Common myeloid progenitor, CD34-positive (primary cell): ENCODE data around the gene KPTN.

Source experiments
- CTCF ChIA-PET: fragments of 350-600 bp; sonication (Branson Sonifier 250); formaldehyde crosslinking; loops from one replicate; lab custom pipeline; 2021; ENCODE audit warnings: antibody characterized with exemption; lab: Charles Lee
- POLR2A ChIA-PET: fragments of 350-600 bp; sonication (Branson Sonifier 250); formaldehyde crosslinking; loops from one replicate; lab custom pipeline; 2021; ENCODE audit warnings: antibody characterized with exemption; lab: Charles Lee
- DNase-seq, 3 donors: peaks; one replicate each; pipeline versions ENCODE4 v3.0.0 to v3.0.0-alpha.2; 2013
- H3K27ac ChIP-seq, 2 experiments: 1 replicate in 1 of 2; 2 replicates in 1 of 2; pipeline ENCODE4 v1.7.0; 2013; ENCODE audit warnings: inconsistent platforms in 2 of 2, low read length in 2 of 2, mild to moderate bottlenecking in 2 of 2, low read depth in 1 of 2, moderate library complexity in 1 of 2; ENCODE audit not compliant: severe bottlenecking in 2 of 2, insufficient read depth in 1 of 2, poor library complexity in 1 of 2
- H3K27me3 ChIP-seq, 5 experiments: replicated peaks in 2 of 5; 1 replicate in 3 of 5; 2 replicates in 2 of 5; pipeline versions ENCODE4 v1.6.1 to v1.7.0; 2013; ENCODE audit warnings: low read length in 4 of 5, mild to moderate bottlenecking in 2 of 5, moderate library complexity in 2 of 5, inconsistent platforms in 1 of 5; ENCODE audit not compliant: insufficient read depth in 5 of 5, control insufficient read depth in 4 of 5
- H3K36me3 ChIP-seq, 4 experiments: 1 replicate in 2 of 4; 2 replicates in 2 of 4; pipeline versions ENCODE4 v1.6.1 to v1.7.0; 2013; ENCODE audit warnings: low read length in 3 of 4, control low read depth in 1 of 4, mild to moderate bottlenecking in 1 of 4; ENCODE audit not compliant: control insufficient read depth in 4 of 4, insufficient read depth in 4 of 4
- H3K4me1 ChIP-seq, 4 experiments: 1 replicate in 3 of 4; 2 replicates in 1 of 4; pipeline versions ENCODE4 v1.6.1 to v1.7.1; 2013; ENCODE audit warnings: low read length in 3 of 4, mild to moderate bottlenecking in 3 of 4, control low read depth in 1 of 4, inconsistent platforms in 1 of 4, moderate library complexity in 1 of 4; ENCODE audit not compliant: control insufficient read depth in 4 of 4, insufficient read depth in 4 of 4; ENCODE audit errors: control extremely low read depth in 1 of 4
- H3K4me3 ChIP-seq, 7 experiments: 1 replicate in 4 of 7; 2 replicates in 3 of 7; pipeline versions ENCODE4 v1.5.1 to v1.7.0; 2013; ENCODE audit warnings: mild to moderate bottlenecking in 7 of 7, low read length in 6 of 7, moderate library complexity in 6 of 7, inconsistent platforms in 2 of 7, low read depth in 2 of 7, control low read depth in 1 of 7; ENCODE audit not compliant: insufficient read depth in 4 of 7, control insufficient read depth in 1 of 7; ENCODE audit errors: extremely low read depth in 1 of 7
- H3K9me3 ChIP-seq, 5 experiments: 1 replicate in 4 of 5; 2 replicates in 1 of 5; pipeline versions ENCODE4 v1.6.1 to v1.7.1; 2013; ENCODE audit warnings: low read length in 4 of 5, mild to moderate bottlenecking in 2 of 5, inconsistent platforms in 1 of 5, low read depth in 1 of 5, moderate library complexity in 1 of 5; ENCODE audit not compliant: control insufficient read depth in 4 of 5, insufficient read depth in 2 of 5; ENCODE audit errors: control extremely low read depth in 1 of 5
- WGBS: methylation state at CpG from one replicate; pipeline ENCODE4 v1.1.5; 2013; ENCODE audit not compliant: insufficient coverage; 5-methylcytosine and 5-hydroxymethylcytosine counted together

Gene KPTN

DNA sequence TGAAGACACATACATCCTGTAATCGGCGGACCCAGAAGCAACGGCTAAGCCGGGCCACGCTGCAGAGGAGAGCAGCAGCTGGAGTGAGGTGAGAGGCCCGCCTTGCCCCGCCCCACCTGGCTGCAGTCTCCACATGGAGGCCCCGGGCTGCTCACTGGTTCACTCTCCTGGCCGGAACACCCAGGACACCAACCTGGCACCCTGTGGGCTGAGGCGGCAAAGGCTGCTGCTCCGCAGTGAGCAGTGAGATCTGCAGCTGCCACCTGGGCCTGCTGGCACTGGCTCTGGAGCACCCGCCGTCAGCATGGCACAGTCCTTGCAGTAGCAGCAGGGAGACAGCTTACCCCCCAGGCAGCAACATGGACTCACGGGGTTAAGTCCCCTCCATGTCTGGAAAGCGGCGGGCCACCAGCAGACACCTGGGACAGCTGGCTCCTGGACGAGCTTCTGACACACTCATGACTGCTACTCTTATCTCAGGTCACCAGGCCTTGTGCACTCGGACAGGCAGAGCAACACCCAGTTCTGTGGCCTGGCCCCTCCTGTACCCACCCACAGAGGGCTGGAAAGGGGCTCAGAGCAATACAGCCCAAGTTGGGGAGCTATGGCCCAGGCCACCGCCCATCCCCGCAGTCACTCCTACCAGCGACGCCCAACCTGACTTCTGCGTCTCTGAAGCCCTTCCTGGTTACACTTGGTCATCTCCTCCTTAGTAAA, 13.2 kb upstream of the KPTN start:
- Histone ChIP-seq H3K27ac (no peak overlapping the region), H3K27me3 (no peaks in the 10 kb centered on the region), H3K4me3 (no peak overlapping the region), H3K4me1 (peaks cover 4 to 43% (median 36%) of the 10 kb centered on the region in 4 experiments), H3K9me3 (no peaks in the 10 kb centered on the region), H3K36me3 (peaks cover 2 to 85% (median 39%) of the 10 kb centered on the region in 4 experiments)
- CTCF ChIA-PET = interaction anchor here (0.5 to 3.8 kb wide), 4 partner anchors 10 to 152 kb away, joined by 3 to 17 read pairs (median 5); partner anchors contain the start of gene NAPA
- DNase-seq = peak in 1 of 3 donors; percentile 36
- POLR2A ChIA-PET = no interaction called here
- 93% methylated on average over 23 of the region's 23 CpGs for WGBS

DNA sequence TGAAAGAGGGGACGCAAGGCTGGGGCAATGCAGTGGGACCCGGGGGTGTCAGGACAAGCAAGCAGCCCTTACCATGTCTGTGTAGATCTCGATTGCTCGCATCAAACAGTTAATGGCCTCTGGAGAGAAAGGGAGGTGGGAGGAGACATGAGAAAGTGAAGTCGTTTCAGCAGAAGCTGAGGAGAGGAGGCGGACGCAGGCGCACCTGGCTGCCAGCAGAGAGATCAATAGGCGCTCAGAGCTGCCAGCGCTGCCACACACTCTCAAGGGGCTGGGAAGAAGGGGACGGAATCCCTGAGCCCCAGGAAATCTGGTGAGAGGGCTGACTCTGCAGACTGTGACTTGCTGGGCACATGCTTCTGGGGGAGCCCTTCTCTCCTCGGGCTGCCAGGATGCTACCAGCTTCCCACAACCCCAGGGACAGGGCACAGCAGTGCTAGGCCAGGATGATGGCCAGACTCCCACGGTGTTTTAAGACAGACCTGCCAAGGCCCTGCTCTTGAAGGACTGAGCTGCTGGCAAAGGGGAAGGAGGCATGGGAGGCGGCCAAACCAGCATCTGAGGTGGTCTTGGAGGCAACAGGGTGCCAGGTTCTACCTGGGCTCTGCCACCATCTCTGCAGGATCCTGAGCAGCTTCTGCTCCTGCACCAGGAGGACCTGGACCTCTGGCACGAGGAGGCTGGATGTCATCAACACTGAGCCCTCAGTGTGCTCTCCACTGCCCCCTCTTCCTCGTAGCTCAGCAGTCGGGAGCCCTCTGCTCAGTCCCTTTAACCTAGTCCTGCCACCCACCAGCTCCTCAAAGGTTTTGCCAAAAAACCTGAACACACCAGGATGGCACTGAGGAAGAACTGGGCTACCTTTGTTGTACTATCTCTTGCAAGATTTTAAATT, 11.7 kb upstream of the KPTN start:
- CTCF ChIA-PET = interaction anchor here (0.9 to 3.8 kb wide), 6 partner anchors 8 to 67 kb away, joined by 3 to 17 read pairs (median 6); partner anchors contain the start of genes KPTN and NAPA
- no peak for DNase-seq
- Histone ChIP-seq H3K9me3 (no peaks in the 10 kb centered on the region), H3K27me3 (no peaks in the 10 kb centered on the region), H3K4me1 (peaks cover 4 to 58% (median 51%) of the 10 kb centered on the region in 4 experiments), H3K4me3 (no peak overlapping the region), H3K36me3 (peaks cover 2 to 88% (median 38%) of the 10 kb centered on the region in 4 experiments), H3K27ac (no peak overlapping the region)
- WGBS = 77% methylated on average over 14 of the region's 17 CpGs
- POLR2A ChIA-PET = no interaction called here

DNA sequence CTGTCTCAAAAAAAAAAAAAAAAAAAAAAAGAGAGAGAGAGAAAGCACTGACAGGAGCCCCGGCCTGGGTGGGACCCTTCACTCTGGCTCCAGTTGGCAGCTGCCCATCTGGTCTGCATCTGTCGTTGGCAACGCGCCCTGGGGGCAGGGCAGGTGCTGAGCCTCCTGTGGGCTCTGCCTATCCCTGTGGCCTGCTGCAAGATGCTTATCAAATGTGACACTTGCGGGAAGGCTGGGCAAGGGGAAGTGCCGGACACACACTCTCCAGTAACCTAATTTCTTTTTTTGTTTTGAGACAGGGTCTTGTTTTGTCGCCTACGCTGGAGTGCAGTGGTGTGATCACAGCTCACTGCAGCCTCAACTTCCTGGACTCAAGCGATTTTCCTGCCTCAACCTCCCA, 10.7 kb upstream of the KPTN start:
- H3K4me3 ChIP-seq = peak overlapping the region in 1 of 7 experiments; percentile 19
- DNase-seq = peak in 1 of 3 donors; percentile 46
- peaks cover 2 to 88% (median 36%) of the 10 kb centered on the region in 4 experiments for H3K36me3 ChIP-seq
- WGBS = 21% methylated on average over 6 of the region's 9 CpGs
- ChIA-PET POLR2A (no interaction called here), CTCF (interaction anchor here (1.3 to 3.8 kb wide), 4 partner anchors 11 to 66 kb away, joined by 4 to 17 read pairs (median 8); partner anchors contain the start of gene KPTN)
- H3K4me1 ChIP-seq = peaks cover 4 to 61% (median 51%) of the 10 kb centered on the region in 4 experiments
- H3K9me3 ChIP-seq = no peaks in the 10 kb centered on the region
- peak overlapping the region in 1 of 2 experiments; percentile 60 for H3K27ac ChIP-seq
- no peaks in the 10 kb centered on the region for H3K27me3 ChIP-seq

DNA sequence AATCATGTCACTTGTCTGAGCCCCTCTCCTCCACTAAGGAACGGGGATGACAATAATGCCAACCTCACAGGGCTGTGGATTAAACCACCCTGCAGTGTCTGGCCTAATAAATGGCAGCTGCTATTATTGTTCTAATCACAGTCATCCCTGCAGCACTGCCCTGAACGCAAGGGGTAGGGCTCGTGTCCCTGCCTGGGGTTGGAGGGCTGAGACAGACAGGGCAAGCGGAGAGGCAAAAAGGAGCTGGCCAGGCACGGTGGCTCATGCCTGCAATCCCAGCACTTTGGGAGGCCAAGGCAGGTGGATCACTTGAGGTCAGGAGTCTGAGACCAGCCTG, 10.2 kb upstream of the KPTN start:
- Histone ChIP-seq H3K27ac (no peak overlapping the region), H3K36me3 (peaks cover 2 to 88% (median 36%) of the 10 kb centered on the region in 4 experiments), H3K4me1 (peaks cover 4 to 65% (median 57%) of the 10 kb centered on the region in 4 experiments), H3K27me3 (no peaks in the 10 kb centered on the region), H3K9me3 (no peaks in the 10 kb centered on the region), H3K4me3 (no peak overlapping the region)
- DNase-seq = no peak
- CTCF ChIA-PET = interaction anchor here (1.5 to 2.8 kb wide), 2 partner anchors 10 to 56 kb away, joined by 4 to 12 read pairs; partner anchors contain the start of gene KPTN
- POLR2A ChIA-PET = no interaction called here
- 98% methylated on average over 5 of the region's 5 CpGs for WGBS

DNA sequence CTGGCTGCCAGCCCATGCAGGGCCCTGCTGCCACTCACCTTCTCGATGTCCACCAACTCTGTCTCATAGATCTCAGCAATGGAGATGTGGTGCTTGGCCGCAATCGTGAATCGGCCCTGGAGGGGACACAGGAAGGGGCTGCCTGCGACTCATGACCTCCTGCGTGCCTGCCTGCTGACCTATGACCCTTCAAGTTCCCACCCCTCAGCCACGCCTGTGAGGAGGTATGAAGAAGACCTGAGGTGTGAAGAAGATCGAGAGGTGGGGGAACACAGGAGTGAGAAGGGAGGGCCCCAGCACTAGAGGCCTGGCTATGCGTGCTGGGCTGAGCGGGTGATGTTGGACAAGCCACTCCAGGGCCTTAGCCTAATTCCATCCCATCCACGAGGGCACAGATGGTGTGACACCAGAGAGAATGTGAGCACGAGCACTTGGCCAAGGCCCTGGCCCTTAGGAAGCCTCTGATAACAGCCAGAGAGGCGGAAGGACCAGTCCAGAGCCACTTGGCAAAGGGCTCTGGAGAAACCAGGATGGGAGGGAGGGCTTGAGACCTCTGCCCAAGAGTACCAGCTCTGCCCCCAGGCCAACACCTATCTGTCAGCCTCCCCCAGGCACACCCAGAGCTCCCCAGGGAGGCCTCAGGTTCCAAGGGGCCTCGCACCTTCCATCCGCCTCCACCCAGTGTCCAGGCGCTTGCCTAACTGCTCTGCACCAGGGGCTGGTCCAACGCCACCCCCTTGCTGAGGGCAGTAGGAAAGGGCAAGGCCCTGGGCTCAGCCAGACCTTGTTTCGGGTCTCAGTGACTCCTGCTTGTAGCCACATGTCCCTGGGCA, 9.6 kb upstream of the KPTN start:
- Histone ChIP-seq H3K4me1 (peaks cover 4 to 68% (median 61%) of the 10 kb centered on the region in 4 experiments), H3K36me3 (peaks cover 2 to 85% (median 35%) of the 10 kb centered on the region in 4 experiments), H3K27ac (no peak overlapping the region), H3K4me3 (no peak overlapping the region), H3K27me3 (no peaks in the 10 kb centered on the region), H3K9me3 (no peaks in the 10 kb centered on the region)
- no peak for DNase-seq
- 98% methylated on average over 17 of the region's 18 CpGs for WGBS
- CTCF ChIA-PET = interaction anchor here (1.5 to 2.8 kb wide), 2 partner anchors 10 to 55 kb away, joined by 4 to 12 read pairs; partner anchors contain the start of gene KPTN
- POLR2A ChIA-PET = no interaction called here

DNA sequence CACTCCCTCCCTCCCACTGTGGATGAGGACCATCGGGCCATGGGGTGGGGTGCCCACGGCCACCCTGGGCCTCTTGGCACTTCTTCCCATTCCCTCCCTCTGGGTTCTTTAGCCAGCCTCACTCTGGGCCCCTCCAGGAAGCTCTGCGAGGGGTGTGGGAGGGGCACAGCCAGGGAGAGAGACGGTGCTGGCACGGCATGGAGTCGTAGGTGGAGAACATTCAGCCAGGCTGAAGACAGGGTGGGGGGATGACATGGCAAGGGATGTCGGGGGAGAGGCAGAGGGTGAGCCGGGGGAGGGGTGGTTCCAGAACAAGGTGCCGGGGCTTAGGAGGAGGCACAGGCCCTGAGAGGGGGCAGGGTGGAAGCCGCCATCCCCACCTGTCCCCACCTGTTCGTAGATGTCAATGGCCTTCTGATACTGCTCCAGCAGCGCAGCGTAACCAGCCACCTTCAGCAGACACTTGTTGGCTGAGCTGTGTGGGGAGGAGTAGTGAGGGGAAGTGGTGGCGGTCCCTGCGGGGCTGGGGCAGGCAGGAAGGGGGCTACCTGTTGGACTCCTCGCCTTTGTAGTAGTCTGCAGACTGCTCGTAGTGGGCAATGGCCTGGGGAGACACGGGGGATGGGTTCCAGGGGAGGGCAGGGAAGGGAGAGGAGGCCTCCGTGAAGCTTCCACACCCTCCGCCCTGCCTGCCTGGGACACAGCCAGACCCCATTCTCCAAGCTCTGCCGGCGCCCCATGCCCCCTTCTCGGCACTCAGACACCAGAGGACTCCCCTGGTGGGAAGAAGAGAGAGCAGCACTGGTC, 8.8 kb upstream of the KPTN start:
- 47% methylated on average over 16 of the region's 23 CpGs for WGBS
- no peaks in the 10 kb centered on the region for H3K9me3 ChIP-seq
- DNase-seq = no peak
- peak overlapping the region in 1 of 2 experiments; percentile 5 for H3K27ac ChIP-seq
- H3K4me1 ChIP-seq = peaks cover 4 to 75% (median 68%) of the 10 kb centered on the region in 4 experiments
- ChIA-PET CTCF (interaction anchor here (1.3 to 1.6 kb wide), 2 partner anchors 23 to 206 kb away, joined by 3 to 6 read pairs; partner anchors contain the start of gene NAPA), POLR2A (interaction anchor here (0.7 to 1.2 kb wide), 2 partner anchors 11 to 22 kb away, joined by 3 to 5 read pairs; partner anchors contain the start of gene NAPA)
- no peak overlapping the region for H3K4me3 ChIP-seq
- no peaks in the 10 kb centered on the region for H3K27me3 ChIP-seq
- H3K36me3 ChIP-seq = peaks cover 2 to 81% (median 30%) of the 10 kb centered on the region in 4 experiments
